Endothelial cell (in vitro differentiated cells): ENCODE measurements around the gene MGAT1. TPM values are rescaled to one million over a fixed set of nuclear protein-coding genes. Genes with fewer than 3 reads are reported as not detected.
"Not testable (repeated sequence)": the region's sequence is repeated elsewhere in the genome, so short reads cannot be mapped to it uniquely, and the experiment has no call there.

Experiments
- DNase-seq: peaks from one replicate; pipeline ENCODE4 v3.0.0; 2021; ENCODE audit warnings: low spot score
- H3K27ac Mint-ChIP-seq: one replicate; pipeline ENCODE4 v1.8.0; 2021; ENCODE audit warnings: mixed read lengths, inconsistent platforms; ENCODE audit not compliant: unreplicated experiment
- H3K27me3 Mint-ChIP-seq: one replicate; pipeline ENCODE4 v1.8.0; 2021; ENCODE audit warnings: mild to moderate bottlenecking, moderate library complexity, mixed read lengths, inconsistent platforms; ENCODE audit not compliant: unreplicated experiment
- H3K36me3 Mint-ChIP-seq: one replicate; pipeline ENCODE4 v1.8.0; 2021; ENCODE audit warnings: mild to moderate bottlenecking, low read depth, mixed read lengths, inconsistent platforms; ENCODE audit not compliant: unreplicated experiment
- H3K4me1 Mint-ChIP-seq: one replicate; pipeline ENCODE4 v1.8.0; 2021; ENCODE audit warnings: mild to moderate bottlenecking, mixed read lengths, inconsistent platforms; ENCODE audit not compliant: unreplicated experiment
- H3K4me3 Mint-ChIP-seq: one replicate; pipeline ENCODE4 v1.8.0; 2021; ENCODE audit warnings: mild to moderate bottlenecking, mixed read lengths, inconsistent platforms; ENCODE audit not compliant: unreplicated experiment
- H3K9me3 Mint-ChIP-seq: one replicate; pipeline ENCODE4 v1.8.0; 2021; ENCODE audit warnings: mixed read lengths, inconsistent platforms; ENCODE audit not compliant: unreplicated experiment
- total RNA-seq: library from RNA; stranded (reverse); fragmentation: NEBNext Ultra II Directional; extraction: Animal tissue kit (Norgen Biotek cat#: 25700); gene quantifications from one replicate; pipeline ENCODE4 v1.2.1, GENCODE V29; 2021; ENCODE audit not compliant: unreplicated experiment
- TF ChIP-seq, protein P1 (sequence below): fragments of 200-600 bp; sonication (generic); IDR thresholded peaks from one replicate; pipeline ENCODE4 v1.5.0; 2021; ENCODE audit warnings: antibody characterized with exemption; ENCODE audit not compliant: unreplicated experiment

The MGAT1 gene
- total RNA-seq, 1 donor from 2014 or later, result 115 TPM

DNA sequence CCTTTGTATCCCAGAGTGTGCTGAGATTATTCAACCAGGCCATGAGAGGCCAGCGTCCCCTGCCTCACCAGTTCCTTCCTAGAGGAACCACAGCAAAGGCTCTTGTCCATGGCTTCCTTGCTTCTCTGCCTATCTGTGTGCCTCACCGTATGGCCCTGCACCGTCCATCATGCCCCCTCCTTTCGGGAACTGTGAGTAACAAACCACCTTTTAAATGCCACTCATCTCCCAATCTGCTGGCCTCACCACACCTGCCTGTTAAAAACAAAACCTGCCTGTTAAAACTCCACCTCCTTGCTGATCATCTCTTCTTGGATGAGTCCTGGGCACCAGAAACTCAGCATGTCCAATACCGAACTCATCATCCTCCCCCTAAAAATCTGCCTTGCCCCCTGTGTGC lies 58.4 kb downstream of the MGAT1 start:
- no peaks in the 10 kb centered on the region for H3K9me3 Mint-ChIP-seq
- no peaks in the 10 kb centered on the region for H3K36me3 Mint-ChIP-seq
- no peak overlapping the region for H3K27ac Mint-ChIP-seq
- DNase-seq, result no peak
- TF ChIP-seq, protein P1, sequence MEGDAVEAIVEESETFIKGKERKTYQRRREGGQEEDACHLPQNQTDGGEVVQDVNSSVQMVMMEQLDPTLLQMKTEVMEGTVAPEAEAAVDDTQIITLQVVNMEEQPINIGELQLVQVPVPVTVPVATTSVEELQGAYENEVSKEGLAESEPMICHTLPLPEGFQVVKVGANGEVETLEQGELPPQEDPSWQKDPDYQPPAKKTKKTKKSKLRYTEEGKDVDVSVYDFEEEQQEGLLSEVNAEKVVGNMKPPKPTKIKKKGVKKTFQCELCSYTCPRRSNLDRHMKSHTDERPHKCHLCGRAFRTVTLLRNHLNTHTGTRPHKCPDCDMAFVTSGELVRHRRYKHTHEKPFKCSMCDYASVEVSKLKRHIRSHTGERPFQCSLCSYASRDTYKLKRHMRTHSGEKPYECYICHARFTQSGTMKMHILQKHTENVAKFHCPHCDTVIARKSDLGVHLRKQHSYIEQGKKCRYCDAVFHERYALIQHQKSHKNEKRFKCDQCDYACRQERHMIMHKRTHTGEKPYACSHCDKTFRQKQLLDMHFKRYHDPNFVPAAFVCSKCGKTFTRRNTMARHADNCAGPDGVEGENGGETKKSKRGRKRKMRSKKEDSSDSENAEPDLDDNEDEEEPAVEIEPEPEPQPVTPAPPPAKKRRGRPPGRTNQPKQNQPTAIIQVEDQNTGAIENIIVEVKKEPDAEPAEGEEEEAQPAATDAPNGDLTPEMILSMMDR, result no peak
- peaks cover 4% of the 10 kb centered on the region for H3K27me3 Mint-ChIP-seq
- H3K4me3 Mint-ChIP-seq, result no peak overlapping the region
- H3K4me1 Mint-ChIP-seq, result no peaks in the 10 kb centered on the region

DNA sequence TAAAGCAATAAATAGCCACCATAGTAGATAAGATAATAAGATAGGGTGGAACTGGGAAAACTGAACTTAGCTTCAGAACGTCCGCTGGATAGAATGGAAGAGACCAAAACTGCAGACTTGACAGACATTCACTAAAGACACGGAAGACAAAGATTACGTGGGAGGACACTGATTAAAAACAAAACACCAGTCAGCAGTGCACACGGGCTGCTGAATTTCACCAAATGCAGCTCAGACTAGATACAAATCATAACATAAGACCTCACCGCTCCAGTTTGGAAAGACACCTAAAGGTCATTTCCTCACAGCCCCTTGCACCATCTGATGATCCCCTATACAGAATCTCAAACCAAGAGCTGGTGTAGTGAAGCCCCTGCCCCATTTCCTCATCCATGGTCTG lies 59.9 kb downstream of the MGAT1 start:
- TF ChIP-seq, protein P1, result no peak
- H3K4me3 Mint-ChIP-seq, result no peak overlapping the region
- H3K4me1 Mint-ChIP-seq, result no peaks in the 10 kb centered on the region
- H3K9me3 Mint-ChIP-seq, result no peaks in the 10 kb centered on the region
- H3K27ac Mint-ChIP-seq, result no peak overlapping the region
- no peaks in the 10 kb centered on the region for H3K36me3 Mint-ChIP-seq
- no peak for DNase-seq
- H3K27me3 Mint-ChIP-seq, result peaks cover 4% of the 10 kb centered on the region

DNA sequence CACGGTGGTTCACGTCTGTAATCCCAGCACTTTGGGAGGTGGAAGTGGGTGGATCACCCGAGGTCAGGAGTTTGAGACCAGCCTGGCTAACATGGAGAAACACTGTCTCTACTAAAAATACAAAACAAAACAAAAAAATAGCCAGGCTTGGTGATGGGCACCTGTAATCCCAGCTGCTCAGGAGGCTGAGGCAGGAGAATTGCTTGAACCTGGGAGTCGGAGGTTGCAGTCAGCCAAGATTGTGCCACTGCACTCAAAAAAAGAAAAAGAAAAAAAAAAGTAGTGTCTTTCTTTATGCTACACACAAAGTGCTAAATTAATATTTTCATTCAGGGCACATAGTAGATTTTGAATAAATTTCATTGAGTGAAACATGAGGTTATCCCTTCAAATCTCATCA lies 61.7 kb downstream of the MGAT1 start:
- not testable (repeated sequence) for H3K9me3 Mint-ChIP-seq, H3K27ac Mint-ChIP-seq, H3K4me3 Mint-ChIP-seq, H3K36me3 Mint-ChIP-seq, H3K4me1 Mint-ChIP-seq, H3K27me3 Mint-ChIP-seq, DNase-seq

DNA sequence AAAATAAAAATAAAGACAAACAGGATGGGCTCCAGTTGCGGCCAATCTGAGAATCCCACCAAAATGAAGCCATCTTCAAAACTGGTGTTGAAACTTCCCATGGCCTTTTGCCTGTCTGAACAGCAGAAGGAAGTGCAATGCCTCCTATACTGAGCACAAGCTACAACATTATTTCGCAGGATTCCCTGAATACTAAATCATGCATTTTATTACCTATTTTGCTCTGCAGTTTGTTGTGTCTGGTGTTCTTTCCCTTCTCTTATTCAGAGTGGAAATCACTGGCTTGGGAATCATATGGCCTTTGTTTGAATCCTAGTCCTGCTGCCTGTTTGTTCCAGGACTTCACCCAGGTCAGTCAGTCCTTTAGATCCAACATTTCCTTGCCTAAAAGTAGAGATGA lies 62.6 kb downstream of the MGAT1 start, which contains the start of gene OR2Y1:
TSS of gene OR2Y1 (minus strand) at position 101 of the 400 bp plus-strand sequence. CDS start at position 101, 0 bp downstream.
- TF ChIP-seq, protein P1, result no peak
- no peak within 1 kb of the TSS for H3K4me3 Mint-ChIP-seq
- no peak for DNase-seq
- peaks cover 4% of the 10 kb centered on the region for H3K27me3 Mint-ChIP-seq
- no peaks in the 10 kb centered on the region for H3K9me3 Mint-ChIP-seq
- no peaks in the 10 kb centered on the region for H3K4me1 Mint-ChIP-seq
- no peak within 1 kb of the TSS for H3K27ac Mint-ChIP-seq
- no peaks in the 10 kb centered on the region for H3K36me3 Mint-ChIP-seq

DNA sequence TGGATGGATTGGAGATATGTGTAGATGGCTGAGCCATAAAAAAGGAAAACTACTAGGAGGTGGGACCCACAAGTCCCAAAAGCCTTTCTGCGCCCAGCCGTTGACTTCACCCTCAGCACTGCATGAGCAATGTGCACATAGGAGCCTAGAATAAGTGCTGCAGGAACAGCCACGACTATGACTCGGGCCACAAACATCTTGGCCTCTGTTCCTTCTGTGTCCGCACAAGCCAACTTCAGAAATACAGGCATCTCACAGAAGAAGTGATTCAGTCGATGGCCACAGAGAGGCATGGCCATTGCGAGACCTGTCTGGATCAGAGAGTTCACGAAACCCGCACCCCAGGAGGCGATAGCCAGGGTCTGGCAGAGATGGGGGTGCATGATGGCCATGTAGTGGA lies 63.3 kb downstream of the MGAT1 start:
- no peak overlapping the region for H3K4me3 Mint-ChIP-seq
- no peaks in the 10 kb centered on the region for H3K4me1 Mint-ChIP-seq
- peaks cover 4% of the 10 kb centered on the region for H3K27me3 Mint-ChIP-seq
- no peaks in the 10 kb centered on the region for H3K36me3 Mint-ChIP-seq
- no peak for DNase-seq
- no peaks in the 10 kb centered on the region for H3K9me3 Mint-ChIP-seq
- no peak overlapping the region for H3K27ac Mint-ChIP-seq
- TF ChIP-seq, protein P1, result no peak
